ENCODE data around the gene MPND.

GRCh38 chr19:4405977-4406376 is 62.6 kb downstream of the MPND start:
- TF ChIP-seq, protein P1, sequence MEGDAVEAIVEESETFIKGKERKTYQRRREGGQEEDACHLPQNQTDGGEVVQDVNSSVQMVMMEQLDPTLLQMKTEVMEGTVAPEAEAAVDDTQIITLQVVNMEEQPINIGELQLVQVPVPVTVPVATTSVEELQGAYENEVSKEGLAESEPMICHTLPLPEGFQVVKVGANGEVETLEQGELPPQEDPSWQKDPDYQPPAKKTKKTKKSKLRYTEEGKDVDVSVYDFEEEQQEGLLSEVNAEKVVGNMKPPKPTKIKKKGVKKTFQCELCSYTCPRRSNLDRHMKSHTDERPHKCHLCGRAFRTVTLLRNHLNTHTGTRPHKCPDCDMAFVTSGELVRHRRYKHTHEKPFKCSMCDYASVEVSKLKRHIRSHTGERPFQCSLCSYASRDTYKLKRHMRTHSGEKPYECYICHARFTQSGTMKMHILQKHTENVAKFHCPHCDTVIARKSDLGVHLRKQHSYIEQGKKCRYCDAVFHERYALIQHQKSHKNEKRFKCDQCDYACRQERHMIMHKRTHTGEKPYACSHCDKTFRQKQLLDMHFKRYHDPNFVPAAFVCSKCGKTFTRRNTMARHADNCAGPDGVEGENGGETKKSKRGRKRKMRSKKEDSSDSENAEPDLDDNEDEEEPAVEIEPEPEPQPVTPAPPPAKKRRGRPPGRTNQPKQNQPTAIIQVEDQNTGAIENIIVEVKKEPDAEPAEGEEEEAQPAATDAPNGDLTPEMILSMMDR (IDR thresholded peaks at IDR 0.05; ENCODE audit: low read length) = no peak
- no peak for TF ChIP-seq EZH2 (IDR thresholded peaks at IDR 0.05; ENCODE audit: borderline replicate concordance, low read length)

All from OCI-LY1 (cell line).